HG02981 (cell line): ENCODE data around the gene UBE2Q2.
"Not testable (repeated sequence)": the region's sequence is repeated elsewhere in the genome, so short reads cannot be mapped to it uniquely, and the experiment has no call there.

Experiments used
- ATAC-seq: cut with Tn5 transposase; IDR thresholded peaks from one replicate; pipeline ENCODE4 v1.9.1; 2021; ENCODE audit warnings: mild to moderate bottlenecking, moderate library complexity; ENCODE audit not compliant: unreplicated experiment

Gene UBE2Q2

DNA sequence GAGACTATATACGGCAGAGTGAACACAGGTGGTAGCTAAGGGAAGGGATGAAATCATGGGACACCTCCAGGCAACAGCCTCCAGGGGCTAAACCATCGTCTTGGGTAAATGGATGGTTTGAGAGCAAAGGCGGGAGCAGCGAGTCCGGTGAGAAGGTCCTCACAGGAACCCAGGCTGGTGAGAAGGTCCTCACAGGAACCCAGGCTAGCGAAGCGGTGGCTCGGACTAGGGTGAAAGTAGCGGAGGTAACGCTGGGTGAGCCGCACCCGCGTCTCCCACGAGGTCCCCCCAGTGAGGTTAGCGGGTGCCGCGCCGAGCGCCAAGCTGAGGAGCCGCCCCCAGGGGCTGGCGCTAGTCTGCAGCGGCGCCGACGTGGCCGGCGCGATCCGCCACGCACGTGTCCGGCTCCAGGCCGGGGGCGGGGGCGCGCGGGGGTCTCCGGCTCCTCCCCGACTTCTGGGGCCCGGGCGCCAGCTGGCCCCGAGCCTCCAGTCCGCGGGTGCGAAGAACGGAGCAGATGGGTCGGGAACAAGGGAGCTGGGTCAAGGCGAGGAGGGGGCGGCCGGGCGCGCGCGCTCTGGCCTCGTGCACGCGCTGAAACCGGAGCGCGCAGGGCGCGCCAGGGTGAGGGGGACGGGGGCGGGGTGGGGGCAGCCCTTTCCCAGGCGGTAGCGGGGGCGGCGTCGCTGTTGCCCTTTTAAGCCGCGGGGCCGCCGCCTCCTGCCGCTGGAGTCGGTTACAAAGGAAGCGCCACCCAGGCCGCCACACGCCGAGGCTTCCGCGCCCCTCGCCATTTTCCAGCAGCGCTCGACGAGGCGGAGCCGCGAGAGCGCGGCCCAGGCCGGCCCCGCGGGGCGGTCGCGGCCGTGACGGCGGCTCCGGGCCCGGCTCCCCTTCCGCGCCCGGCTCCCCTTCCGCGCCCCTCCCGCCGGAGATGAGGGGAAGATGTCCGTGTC, at the start of gene UBE2Q2:
Gene UBE2Q2, plus strand, starts transcription at position 726 of the 956 bp plus-strand sequence. Its CDS starts 220 bp downstream, at position 946.
- peak; percentile 42 for ATAC-seq

DNA sequence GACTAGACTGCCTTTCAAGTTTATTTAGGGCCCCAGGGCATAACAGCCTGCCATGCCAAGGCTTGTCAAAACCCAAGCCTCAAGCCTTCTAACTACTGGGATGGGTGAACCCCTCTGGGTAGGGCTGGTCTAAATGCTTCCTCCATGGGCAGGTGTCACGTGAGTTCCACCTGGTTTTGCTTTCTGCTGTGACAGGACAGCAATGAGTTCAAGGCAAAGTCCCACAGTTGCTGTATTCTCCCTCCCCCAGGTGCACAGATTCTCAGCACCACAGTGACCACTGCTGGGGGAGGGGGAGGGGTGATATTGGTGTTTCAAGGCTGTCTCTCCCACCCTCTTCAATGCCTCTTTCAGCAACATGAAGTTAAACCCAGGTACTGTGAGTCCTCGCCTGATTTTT, 46.9 kb upstream of the UBE2Q2 start:
- no peak for ATAC-seq

DNA sequence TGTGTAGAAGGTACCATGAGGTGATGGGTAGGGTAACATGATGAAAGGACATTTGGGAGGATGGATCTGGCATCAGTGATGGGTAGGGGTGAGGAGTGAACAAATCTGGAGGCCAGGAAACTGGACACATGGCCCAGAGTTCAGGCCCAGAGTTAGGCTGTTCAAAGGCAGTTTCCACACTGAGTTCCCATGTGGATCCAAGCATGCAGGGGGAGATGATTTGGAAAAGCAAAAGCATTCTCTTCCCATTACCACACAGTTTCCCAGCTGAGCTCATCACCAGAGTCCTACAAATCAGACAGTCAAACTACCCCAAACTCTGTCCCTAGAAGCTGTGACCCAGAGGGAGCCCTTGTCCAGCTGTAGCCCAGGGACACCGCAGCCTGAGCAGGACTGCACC, 46.1 kb upstream of the UBE2Q2 start:
- not testable (repeated sequence) for ATAC-seq

DNA sequence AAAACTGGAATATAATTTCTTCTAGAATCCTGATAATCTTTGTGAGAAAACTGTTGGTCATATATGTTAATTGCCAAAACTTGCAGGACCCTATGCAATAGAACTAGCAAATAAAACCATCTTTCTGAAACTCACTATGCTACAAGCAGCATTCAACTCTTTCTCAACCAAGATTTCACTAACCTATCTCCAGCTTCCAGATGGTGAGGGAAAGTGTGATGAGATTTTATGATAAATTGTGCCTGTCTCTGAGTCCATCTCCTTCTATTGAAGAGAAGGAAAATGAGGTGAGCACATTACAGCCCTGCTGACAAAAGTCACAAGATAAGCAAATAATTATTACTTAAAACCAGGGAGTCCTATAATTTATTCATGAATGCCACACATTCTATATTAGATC, 44.1 kb upstream of the UBE2Q2 start:
- ATAC-seq, result no peak

DNA sequence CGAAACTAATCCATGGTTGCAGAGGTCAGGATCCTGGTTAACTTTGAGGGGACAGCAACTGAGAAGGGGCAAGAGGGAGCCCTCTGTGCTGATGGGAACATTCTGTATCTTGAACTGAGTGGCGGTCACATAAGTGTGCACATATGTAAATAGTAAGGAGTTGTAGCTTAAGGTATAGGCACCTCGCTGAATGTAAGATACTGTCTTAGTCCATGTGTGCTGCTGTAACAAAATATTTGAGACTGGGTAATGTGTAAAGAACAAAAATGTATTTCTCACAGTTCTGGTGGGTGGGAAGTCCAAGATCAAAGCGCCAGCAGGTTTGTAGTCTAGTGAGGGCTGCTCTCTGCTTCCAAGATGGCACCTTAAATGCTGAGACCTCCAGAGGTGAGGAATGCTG, 42.8 kb upstream of the UBE2Q2 start:
- ATAC-seq, result not testable (repeated sequence)

- ATAC-seq, result peak; percentile 89
Observed at GRCh38 chr15:75801859-75802593, 41.2 kb upstream of the UBE2Q2 start.

DNA sequence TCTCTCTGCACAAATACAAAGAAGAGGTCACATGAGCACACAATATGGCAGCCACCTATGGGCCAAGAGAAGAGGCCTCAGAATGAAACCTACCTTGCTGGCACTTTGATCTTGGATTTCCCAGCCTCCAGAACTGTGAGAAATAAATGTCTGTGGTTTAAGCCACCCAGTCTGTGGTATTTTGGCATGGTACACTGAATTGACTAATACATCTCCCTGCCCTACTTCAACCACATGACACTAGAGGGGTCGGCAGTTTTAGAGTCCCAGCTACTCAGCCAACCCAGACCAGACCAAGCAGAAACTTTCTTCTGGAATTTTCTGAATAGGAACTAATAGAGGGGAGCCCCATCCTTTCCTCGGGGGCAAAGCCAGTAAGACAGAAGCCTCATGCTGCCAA, 35.8 kb upstream of the UBE2Q2 start:
- ATAC-seq, result not testable (repeated sequence)

DNA sequence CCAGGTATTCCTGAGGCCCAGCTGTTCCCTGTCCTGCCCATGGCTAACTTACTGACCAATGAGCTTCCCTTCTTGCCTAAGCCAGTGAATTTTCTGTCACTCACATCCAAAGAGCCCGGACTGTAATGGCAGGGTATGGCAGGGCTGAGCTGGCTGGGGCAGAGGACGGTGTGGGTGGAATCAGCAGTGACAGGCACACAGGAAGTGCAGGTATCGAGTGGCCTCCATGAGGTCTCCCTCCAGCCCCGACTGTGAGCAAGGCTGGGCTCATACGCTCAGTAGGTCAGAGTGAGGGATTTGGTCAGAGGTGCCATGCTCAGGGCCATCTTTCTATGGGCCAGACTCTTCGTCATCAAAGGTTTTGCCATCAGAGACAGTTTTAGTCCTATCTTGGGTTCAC, 35.2 kb upstream of the UBE2Q2 start:
- not testable (repeated sequence) for ATAC-seq

- no peak for ATAC-seq
Observed at GRCh38 chr15:75808563-75808962, 34.7 kb upstream of the UBE2Q2 start.

GRCh38 chr15:75809986-75810750, 33.1 kb upstream of the UBE2Q2 start:
- ATAC-seq, result no peak

GRCh38 chr15:75810874-75811498, 32.3 kb upstream of the UBE2Q2 start:
- ATAC-seq, result no peak

DNA sequence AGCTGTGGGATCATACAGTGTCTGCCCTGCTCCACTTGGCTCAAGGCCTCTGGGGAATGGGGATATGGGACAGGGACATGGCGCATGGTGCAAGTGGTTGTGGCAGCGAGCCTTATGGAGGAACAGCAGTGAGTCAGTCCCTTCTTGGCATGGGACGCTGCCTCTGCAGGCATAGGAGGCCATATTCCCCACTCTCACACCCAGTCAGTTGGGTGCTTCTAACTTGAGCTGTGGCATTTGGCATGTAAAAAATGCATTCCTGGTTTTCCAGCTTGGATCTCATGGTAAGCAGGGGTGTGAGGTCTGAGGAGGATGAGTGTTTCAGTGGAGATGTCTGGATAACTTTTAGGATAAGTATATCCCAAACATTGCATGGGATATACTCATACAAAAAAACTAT, 31.6 kb upstream of the UBE2Q2 start:
- no peak for ATAC-seq

- ATAC-seq, result no peak
Observed at GRCh38 chr15:75814794-75815193, 28.5 kb upstream of the UBE2Q2 start.

GRCh38 chr15:75815811-75816719, 27.2 kb upstream of the UBE2Q2 start:
- ATAC-seq, result no peak

- ATAC-seq, result no peak
Observed at GRCh38 chr15:75817138-75817935, 25.9 kb upstream of the UBE2Q2 start.

DNA sequence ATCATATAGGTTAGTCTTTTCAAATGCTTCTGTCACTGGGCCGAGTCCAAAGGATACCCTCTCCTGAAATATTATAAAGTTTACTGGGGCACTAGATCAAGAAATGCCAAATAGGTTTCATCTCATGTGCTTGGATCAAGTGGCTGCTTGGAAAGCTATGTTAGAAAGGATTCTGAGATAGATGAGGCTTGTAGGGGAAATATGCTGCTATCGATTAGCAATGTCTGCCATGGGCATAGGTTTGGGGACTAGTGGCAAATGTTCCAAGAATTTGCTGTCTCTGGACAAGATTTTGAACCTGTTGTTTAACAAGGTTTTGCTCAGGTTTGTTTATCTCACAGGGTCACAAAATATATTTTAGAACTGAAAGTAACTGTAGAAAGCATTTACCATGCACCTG, 23.0 kb upstream of the UBE2Q2 start:
- no peak for ATAC-seq

- no peak for ATAC-seq
Observed at GRCh38 chr15:75821786-75822345, 21.4 kb upstream of the UBE2Q2 start.

GRCh38 chr15:75822685-75823278, 20.5 kb upstream of the UBE2Q2 start:
- ATAC-seq, result no peak
